ENCODE results near the gene SETD2.

- TF ChIP-seq CTCF (IDR thresholded peaks at IDR 0.05) (no peak), POLR2A (IDR thresholded peaks at IDR 0.05) (no peak), EP300 (IDR thresholded peaks at IDR 0.05) (no peak)
Observed at GRCh38 chr3:47102081-47102600, 61.8 kb downstream of the SETD2 start.

Data from stomach (tissue), 4 donors.